LNCAP (cell line): ENCODE measurements around the gene ABCC1.

Experiments
- TF ChIP-seq, protein P1 (sequence below): fragments of 450-650 bp; IDR thresholded peaks from 2 replicates; pipeline ENCODE4 v1.5.1; 2017; ENCODE audit warnings: mild to moderate bottlenecking

The ABCC1 gene

DNA sequence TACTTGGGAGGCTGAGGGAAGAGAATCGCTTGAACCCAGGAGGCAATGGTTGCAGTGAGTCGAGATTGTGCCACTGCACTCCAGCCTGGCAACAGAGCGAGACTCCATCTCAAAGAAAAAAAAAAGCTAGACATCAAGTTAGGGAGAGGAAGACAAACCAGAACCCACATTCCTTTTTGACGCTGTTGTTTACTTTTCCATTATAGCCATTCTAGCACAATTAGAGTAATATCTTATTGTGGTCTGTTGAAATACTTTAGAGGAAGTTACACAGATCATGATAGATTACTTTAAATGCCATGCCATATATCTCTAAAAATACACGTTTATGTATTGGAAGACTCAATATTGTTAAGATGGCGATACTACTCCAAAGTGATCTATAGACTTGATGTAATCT, 16.5 kb upstream of the ABCC1 start:
- TF ChIP-seq, protein P1, sequence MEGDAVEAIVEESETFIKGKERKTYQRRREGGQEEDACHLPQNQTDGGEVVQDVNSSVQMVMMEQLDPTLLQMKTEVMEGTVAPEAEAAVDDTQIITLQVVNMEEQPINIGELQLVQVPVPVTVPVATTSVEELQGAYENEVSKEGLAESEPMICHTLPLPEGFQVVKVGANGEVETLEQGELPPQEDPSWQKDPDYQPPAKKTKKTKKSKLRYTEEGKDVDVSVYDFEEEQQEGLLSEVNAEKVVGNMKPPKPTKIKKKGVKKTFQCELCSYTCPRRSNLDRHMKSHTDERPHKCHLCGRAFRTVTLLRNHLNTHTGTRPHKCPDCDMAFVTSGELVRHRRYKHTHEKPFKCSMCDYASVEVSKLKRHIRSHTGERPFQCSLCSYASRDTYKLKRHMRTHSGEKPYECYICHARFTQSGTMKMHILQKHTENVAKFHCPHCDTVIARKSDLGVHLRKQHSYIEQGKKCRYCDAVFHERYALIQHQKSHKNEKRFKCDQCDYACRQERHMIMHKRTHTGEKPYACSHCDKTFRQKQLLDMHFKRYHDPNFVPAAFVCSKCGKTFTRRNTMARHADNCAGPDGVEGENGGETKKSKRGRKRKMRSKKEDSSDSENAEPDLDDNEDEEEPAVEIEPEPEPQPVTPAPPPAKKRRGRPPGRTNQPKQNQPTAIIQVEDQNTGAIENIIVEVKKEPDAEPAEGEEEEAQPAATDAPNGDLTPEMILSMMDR = no peak

DNA sequence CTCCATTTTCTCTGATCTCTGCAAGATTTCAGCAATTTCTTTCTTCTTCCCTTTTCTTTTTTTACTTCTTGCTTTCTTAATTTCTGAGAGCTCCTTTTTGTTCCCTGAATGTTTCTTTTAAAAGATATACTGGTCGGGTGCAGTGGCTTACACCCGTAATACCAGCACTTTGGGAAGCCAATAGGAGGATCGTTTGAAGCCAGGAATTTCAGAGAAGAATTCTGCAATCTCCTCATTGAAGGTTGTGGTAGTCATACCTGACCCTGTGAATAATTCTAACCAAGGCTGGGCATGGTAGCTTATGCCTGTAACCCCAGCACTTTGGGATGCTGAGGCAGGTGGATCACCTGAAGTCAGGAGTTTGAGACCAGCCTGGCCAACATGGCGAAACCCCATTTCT, 15.6 kb upstream of the ABCC1 start:
- TF ChIP-seq, protein P1 = no peak

DNA sequence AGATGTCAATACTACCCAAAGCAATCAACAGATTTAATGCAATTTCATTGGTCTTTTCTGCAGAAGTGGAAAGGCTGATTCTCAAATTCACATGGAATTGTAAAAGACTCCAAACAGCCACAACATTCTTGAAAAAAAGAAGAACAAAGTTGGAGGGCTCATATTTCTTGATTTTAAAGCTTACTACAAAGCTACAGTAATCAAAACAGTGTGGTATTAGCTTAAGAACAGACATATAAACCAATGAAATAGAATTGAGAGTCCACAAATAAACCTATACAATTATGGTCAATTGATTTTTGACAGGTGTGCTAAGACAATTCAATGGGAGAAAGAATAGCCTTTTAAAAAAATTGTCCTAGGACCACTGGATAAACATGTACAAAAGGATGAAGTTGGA, 14.4 kb upstream of the ABCC1 start:
- TF ChIP-seq, protein P1 = no peak

DNA sequence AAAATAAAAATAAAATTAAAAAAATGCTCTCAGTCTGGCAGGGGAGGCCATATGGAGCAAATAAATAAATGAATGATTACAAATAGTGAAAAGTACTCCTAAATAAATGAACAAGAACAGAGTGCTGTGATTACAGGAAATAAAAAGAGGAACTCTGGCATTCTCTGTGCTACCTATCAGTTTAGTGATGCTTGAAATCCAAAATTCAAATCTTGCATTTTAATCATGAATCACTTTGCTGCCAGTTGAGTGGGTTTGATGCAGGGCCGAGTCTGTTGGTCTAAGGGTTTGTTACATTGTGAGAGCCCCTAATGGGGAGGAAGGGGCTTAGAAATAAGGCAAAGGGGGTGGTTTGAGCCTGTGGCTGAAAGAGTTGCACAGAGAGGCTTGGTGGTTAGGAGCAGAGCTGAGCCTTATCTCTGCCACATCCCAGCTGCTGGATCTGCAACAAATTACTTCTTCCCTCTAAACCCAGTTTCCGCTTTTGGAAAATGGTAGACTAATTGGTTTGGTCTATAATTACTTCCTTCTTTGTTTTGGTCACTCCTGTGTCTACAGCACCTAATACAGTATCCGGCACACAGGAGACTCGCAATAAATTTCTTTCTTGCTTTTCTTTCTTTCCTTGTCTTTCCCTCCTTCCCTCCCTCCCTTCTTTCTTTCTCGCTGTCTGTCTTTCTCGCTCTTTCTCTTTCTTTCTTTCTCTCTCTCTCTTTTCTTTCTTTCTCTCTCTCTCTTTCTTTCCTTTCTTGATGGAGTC, 6.3 kb upstream of the ABCC1 start:
- TF ChIP-seq, protein P1 = no peak

DNA sequence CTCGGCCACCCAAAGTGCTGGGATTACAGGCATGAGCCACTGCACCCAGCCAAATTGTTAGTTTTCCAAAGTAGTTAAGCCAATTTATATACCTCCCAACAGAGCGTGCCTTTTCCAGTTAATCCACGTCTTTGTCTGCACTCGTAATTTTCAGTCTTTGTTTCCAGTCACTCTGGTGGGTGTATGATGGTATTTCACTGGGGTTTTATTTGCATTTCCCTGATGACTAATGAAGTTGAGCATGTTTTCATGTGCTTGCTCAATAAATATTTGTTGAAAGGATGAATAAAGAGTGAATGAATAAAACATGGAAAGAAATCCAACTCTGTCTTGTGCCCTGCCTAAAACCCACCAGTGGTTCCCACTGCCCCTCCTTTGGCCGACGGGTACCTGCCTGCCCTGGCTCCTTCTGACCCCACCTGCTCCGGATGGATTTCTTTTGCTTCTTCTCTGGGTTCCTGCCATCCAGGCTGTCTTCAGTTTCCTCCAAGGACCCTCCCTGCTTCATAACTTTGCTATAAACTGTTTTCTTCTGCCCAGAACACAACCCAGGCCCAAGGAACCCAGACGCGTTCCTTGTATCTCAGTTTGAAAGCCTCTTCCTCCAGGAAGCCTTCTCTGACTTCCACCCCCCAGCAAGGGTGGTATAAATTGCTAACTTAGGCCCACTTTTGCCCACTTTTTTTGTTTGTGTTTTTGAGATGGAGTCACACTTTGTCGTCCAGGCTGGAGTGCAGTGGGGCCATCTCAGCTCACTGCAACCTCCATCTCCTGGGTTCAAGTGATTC, 3.0 kb upstream of the ABCC1 start:
- TF ChIP-seq, protein P1 = no peak

DNA sequence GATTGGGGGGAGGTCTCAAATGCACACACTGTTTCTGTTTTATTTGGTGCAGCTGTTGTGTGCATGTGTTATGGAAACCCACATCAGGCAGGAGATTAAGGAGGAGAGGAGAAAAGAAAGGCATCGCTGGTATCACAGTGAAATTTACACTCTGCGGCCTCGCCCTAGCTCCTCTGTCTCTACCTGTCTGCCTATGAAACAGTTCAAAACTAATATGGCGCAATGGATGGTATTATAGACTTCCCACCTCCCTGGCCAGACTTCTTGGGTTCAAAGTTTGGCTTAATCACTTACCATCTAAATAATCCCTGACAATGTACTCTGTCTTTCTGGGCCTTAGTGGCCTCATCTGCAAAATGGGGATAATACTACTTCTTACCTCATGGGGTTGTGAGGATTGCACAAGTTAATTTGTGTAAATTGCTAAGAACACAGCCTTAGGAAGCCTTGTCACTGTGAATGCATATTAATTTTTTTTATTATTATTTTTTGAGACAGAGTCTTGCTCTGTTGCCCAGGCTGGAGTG, 1.4 kb upstream of the ABCC1 start:
- TF ChIP-seq, protein P1 = no peak

DNA sequence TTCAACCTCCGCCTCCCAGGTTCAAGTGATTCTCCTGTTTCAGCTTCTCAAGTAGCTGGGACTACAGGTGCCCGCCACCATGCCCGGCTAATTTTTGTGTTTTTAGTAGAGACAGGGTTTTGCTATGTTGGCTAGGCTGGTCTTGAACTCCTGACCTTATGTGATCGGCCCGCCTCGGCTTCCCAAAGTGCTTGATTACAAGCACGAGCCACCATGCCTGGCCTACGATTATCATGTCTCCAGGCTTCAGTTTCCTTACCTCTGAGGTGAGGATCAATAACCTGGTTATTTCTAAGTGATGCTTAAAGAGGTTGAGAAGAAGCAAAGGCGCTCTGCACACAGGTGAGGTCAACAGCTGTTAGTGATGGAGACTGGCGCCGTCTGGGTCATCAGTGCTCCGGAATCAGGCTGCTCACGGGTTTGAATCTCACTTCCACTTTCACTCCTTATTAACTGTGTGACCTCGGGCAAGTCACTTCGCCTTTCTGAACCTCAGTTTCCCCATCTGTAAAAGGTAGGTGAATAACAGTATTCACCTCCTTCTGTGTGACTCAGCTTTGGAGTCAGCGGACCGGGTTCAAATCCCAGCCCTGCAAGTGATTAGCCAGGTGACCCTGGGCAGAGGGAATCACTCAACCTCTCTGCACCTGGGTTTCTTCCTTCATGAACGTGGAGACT, 745 bp upstream of the ABCC1 start:
- TF ChIP-seq, protein P1 = no peak
